ENCODE results near the gene FAM3D. TPM values are rescaled to one million over a fixed set of nuclear protein-coding genes. Genes with fewer than 3 reads are reported as not detected.
"Not testable (repeated sequence)": the region's sequence is repeated elsewhere in the genome, so short reads cannot be mapped to it uniquely, and the experiment has no call there.

The FAM3D gene, protein sequence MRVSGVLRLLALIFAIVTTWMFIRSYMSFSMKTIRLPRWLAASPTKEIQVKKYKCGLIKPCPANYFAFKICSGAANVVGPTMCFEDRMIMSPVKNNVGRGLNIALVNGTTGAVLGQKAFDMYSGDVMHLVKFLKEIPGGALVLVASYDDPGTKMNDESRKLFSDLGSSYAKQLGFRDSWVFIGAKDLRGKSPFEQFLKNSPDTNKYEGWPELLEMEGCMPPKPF
- total RNA-seq = not detected
- long read RNA-seq = 0 reads

DNA sequence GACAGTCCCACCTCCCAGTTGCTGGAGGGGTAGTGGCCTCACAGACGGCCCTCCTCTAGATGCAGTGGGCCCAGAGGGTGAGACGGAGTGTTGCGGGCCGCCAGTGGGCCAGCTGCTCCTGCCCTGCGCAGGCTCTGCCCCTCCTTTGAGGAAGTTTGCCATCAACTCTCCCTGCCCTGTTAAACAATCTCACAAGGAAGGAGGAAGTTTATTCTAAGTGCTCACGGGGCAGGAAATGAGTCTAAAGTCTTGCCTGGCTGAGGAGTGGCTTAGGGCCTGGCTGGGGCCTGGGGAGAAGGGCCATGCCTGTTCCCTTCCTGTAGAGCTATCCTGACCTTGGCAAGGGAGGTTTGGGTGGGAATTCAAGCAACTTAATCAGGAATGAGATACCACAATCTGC, at the start of gene FAM3D:
TSS of gene FAM3D (minus strand) at position 92 of the 400 bp plus-strand sequence. CDS start 11,211 bp downstream, outside the sequence.
- intact Hi-C loops (cut with micrococcal nuclease) = no loop called here

DNA sequence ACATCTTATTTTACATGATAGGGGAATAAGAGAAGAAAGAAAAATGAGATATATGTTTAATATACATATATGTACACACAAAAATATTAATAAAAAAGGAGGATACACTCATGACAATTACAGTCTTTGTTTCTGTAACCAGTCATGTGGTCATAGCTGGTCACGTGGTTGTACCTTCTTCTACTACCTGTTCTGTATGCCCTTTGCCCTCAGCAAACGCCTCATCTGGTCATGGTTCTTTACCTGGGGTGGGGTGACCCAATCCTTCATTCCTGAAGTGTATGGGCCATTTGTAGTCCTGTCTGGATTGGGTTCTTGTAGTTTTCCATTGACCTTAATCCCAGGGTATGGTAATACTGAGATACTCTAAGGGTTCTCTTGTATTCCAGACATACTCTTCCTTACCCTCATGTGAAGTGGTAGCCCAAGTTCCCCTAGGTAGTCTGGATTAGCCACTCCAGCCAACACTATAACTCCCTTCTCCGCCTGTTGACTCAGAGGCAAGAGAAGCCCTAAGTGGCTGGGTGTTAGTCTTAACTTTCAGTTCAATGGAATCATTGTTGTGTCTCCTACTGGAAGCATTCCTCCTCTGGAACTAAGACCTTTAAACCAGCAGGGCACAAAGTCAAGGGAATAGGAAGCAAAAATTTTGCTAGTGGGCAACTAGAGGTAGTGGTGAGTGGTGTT, 47.3 kb upstream of the FAM3D start:
- ATAC-seq (no peak), DNase-seq (no peak)
- intact Hi-C loops (cut with micrococcal nuclease) = no loop called here

More for the DNA sequence above, at the start of gene FAM3D:
- DNase-seq (no peak), ATAC-seq (peak; percentile 74)

DNA sequence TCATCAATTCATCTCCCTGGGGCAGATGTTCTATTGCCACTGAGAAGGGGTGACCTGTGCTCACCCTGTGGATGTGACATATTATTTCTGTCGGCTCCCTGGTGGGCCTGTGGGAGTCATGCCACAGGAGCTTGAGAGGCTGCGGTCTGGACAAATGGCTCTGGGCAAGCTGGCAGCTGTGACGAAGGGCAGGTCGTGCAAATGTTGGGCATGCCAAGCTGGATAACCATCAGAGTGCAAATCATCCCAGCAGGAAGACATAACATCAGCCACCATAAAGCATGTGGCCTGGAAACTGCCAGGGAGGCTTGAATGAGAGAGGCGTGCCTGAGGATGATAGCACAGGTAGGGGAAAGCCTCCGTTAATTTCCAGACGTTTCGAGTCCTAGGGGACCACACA, 45.3 kb upstream of the FAM3D start:
- intact Hi-C loops (cut with micrococcal nuclease) = no loop called here
- ATAC-seq = no peak
- no peak for DNase-seq

DNA sequence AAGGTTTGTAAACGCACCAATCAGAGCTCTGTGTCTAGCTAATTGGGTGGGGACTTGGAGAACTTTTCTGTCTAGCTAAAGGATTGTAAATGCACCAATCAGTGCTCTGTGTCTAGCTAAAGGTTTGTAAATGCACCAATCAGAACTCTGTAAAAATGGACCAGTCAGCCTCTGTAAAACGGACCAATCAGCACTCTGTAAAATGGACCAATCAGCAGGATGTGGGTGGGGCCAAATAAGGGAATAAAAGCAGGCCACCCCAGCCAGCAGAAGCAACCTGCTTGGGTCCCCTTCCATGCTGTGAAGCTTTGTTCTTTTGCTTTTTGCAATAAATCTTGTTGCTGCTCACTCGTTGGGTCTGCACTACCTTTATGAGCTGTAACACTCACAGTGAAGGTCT, 42.4 kb upstream of the FAM3D start:
- ATAC-seq; intact Hi-C loops (cut with micrococcal nuclease); DNase-seq: not testable (repeated sequence)

DNA sequence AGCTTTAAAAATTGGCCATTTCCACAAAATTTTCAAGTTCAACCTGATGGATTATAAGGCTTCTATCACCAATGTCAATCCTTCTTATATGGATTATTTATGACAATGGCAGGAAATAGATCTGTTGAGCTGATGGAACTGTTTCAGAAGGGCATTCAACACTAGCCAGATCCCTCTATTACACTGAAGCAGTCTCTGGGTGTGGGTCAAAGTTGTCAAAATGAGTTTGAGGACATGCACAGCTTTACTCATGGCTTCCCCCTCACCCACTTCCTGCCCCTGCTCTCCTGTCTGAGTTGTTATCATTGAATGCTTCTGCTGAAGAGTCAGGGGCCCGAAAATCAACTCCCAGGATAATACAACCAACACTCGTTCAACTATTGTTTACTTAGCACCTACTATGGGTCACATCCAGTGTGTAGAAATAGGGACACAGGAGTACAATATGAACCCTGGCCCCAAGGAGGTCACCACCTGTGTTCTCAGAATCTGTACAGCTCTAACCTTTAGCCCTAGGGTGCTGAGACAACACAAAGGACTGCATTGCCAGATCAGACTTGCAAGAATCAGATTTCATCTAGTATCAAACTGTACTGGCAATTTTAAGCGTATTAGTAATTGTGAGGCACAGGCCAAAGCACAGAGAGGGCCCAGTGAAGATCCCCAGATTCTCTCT, 41.7 kb upstream of the FAM3D start:
- ATAC-seq = no peak
- intact Hi-C loops (cut with micrococcal nuclease) = no loop called here

DNA sequence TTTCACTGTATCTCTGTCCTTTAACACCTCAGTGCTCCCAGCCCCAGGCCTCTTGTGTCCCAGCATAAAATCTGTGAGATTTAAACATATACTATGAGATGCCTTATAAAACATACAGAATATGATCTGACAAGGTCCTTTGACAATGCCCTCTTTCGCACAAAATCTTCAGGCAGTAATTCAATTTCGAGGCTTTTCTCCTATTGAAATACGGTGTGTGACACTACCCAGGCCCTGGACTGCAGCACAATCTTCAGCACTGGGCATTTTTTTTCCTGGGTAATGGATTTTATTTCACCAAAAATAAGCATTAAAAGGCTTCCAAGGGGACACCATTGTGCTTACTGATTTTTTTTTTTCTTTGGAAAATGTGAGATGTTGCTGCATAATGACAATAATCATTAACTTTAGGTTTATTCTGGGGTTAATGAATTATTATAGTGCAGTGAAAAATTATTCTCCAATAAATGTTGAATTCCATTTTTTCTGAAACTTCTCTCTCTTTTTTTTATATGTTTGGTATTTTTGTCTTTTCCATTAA, 40.9 kb upstream of the FAM3D start:
- DNase-seq (no peak), ATAC-seq (no peak)
- intact Hi-C loops (cut with micrococcal nuclease) = no loop called here

More for the DNA sequence above, 41.7 kb upstream of the FAM3D start:
- no peak for DNase-seq

DNA sequence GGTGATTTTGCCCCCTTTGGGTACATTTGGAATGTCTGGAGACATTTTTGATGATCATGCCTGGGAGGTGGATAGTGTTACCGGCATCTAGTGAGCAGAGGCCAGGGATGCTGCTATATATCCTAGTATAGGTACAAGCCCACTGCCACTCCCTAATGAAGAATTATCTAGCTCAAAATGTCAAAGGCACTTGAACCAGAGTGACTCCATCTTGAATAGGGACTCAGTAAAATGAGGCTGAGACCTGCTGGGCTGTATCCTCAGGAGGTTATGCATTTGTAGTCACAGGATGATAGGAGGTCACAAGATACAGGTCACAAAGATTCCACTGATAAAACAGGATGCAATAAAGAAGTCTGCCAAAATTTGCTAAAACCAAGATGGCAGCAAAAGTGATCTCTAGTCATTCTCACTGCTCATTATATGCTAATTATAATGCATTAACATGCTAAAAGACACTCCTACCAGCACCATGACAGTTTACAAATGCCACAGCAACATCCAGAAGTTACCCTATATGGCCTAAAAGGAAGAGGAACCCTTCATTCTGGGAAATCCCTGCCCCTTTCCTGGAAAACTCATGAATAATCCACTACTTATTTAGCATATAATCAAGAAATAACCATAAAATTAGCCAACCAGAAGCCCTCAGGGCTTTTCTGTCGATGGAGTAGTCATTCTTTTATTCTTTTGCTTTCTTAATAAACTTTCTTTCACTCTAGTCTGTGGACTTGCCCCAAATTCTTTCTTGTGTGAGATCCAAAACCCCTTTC, 40.0 kb upstream of the FAM3D start:
- intact Hi-C loops (cut with micrococcal nuclease) = no loop called here
- DNase-seq (no peak), ATAC-seq (no peak)

DNA sequence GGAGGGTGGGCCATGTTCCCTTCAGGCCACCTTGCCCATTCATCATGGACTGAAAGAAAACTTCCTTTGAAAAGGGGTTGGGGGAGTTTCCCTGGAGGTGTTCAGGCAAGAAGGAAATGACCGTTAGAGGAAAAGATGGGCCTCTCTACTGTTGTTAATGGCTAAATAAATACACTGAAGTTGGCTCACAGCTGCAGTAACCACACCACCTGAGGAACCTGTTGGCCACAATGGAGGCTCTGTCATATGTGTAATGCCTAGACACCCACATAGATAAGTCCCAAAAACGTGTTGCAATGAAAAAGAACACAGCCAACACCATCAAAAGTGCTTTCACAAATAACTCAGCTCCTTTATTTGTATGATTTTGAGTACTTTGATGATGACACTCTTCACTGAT, 38.2 kb upstream of the FAM3D start:
- ATAC-seq (no peak), DNase-seq (no peak)
- intact Hi-C loops (cut with micrococcal nuclease) = no loop called here

DNA sequence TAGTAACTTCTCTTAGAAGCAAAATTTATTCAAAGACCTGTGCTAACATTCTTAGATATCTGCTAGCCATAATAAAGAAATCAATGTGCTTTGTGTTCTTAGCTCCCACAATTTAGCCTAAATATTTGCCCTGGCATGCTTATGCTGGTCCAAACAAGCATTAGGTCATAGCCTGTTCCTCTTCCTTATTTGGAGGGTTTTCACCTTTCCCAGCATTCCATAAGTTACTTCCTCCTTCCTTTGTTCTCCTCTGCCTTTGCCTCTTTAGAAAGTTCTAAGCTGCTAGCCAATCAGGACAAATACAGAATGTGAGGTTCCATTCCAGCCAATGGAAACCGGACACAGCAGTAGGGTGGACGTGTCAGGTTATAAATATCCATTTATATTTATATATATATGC, 37.7 kb upstream of the FAM3D start:
- ATAC-seq; DNase-seq; intact Hi-C loops (cut with micrococcal nuclease): not testable (repeated sequence)

DNA sequence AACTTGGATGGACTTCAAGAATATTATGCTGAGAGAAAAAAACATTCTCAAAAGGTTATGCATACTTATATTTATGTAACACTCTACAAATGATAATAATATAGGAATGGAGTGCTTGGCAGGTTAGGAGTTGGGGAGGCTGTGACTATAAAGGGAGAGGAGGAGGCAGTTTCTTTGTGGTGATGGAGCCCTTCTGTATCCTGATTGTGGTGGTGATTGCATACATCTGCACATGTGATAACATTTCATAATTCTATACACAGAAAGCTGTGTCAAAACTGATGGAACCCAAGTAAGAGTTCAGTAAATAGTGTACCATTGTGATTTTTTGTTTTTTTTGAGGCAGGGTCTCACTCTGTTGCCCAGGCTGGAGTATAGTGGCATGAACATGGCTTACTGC, 31.7 kb upstream of the FAM3D start:
- ATAC-seq = no peak
- DNase-seq = no peak
- intact Hi-C loops (cut with micrococcal nuclease) = no loop called here

DNA sequence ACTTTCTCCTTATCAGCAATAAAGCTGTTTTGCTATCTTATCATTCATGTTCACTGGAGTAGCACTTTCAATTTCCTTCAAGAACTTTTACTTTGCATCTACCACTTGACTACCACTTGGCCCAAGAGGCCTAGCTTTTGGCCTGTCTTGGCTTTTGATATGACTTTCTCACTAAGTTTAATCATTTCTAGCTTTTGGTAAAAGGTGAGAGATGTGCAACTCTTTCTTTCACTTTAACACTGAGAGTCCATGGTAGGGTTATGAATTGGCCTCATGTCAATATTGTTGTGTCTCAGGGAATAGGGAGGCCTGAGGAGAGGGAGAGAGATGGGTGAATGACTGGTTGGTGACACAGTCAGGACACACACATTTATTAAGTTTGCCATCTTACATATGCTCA, 31.0 kb upstream of the FAM3D start:
- intact Hi-C loops (cut with micrococcal nuclease) = no loop called here
- no peak for ATAC-seq
- DNase-seq = no peak

DNA sequence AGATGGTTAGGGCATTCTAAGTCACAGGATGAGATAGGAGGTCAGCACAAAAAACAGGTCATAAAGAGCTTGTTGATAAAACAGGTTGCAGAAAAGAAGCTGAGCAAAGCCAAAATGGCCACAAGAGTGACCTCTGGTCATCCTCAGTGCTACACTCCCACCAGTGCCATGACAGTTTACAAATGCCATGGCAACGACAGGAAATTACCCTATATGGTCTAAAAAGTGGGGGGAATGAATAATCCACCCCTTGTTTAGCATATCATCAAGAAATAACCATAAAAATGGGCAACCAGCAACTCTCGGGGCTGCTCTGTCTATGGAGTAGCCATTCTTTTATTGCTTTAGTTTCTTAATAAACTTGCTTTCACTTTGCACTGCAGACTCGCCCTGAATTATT, 30.2 kb upstream of the FAM3D start:
- ATAC-seq; DNase-seq; intact Hi-C loops (cut with micrococcal nuclease): not testable (repeated sequence)

DNA sequence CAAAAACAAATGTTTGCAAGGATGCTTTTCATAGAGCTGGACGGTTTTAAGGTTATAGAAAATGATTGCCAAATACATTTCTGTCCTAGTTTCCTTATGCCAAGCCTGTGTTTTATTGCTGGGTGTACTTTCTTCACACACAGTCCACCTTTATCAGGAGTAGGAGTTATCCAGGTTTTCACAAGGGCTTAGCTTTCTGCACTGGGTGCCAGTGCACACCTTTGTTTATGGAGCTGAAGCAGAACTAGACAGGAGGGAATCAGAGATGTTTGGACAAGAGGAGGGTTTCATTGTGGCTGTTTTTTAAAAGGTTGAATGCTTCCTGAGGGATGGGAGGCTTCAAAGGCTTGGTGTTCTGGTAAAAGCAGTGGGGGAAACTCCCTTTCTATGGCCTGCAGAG, 29.5 kb upstream of the FAM3D start:
- DNase-seq (no peak), ATAC-seq (no peak)
- intact Hi-C loops (cut with micrococcal nuclease) = no loop called here

DNA sequence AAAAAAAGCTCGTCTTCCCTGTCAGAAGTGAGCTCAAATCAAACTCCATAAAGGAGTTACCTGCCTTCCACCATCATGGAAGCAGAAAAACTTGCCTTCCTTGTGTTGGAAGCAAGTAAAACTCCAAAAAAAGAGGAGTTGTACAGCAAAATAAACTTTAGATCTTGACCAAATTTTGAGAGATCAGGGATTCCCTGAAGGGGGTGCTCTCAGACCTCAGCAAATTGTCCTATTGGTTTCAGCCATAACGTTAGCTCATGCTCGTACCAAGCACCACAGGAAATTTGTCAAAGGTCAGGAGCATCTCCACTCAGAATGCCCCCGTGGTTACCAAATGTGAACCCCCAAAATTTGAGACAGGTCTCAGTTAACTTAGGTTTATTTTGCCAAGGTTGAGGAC, 28.7 kb upstream of the FAM3D start:
- DNase-seq; intact Hi-C loops (cut with micrococcal nuclease); ATAC-seq: not testable (repeated sequence)

DNA sequence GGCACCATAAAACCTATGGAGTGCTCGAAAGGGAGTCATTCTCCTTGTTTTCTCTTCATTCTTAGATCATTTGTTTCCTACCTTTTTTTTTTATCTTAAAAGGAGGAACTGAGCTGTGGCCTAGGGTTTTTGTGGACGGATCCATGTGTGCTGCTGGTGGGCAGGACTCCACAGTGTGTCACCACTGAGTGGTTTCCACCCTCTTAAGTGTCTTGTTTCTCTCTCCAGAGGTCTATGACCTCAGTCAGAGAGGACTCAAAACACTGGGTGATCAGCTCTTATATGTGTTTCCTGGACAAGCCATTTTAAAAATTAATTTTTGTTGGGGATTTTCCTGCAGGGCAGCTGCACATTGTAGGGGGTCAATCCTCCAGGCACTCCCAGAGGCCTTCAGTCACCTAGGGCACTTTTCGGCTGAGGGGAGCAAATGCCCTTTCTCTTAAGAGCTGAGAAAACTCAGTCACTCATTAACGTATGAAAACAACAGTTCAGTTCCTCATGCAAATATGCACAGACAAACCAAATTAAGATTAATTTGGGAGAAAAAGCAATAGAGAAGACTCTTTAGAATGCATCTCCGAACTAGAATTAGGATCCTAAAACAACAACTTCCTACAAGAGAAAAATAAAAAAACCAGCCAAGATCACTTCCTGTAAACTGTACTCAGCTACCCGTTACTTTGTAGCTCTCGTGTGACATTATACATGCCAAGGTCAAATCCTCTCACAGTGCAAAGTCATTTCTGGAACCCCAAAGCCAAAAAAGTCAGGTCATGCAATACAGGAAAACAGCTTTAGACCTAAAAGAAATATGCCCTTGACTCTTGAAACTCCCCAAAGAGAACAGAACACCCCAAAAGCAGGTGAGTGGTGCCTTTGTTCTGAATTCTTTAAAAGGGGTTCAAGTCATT, 27.6 kb upstream of the FAM3D start:
- DNase-seq (no peak), ATAC-seq (no peak)
- intact Hi-C loops (cut with micrococcal nuclease) = no loop called here

DNA sequence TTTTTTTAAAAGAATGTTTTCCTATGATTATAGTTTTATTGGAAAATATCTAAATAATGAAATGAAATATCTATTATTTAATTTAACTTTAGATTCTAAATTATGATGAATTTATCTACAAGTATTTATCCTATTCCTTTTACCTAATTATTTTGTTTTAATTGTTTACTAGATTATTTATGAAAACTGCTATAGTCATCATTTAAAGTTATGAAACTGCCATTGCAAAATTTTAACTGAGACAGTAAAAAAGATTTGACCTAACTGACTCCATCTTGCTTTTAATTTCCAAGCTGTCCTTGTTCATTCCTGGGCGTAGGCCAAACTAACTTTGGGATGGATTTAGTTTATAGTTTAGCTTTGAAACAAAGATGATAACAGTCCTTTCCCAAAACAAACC, 25.9 kb upstream of the FAM3D start:
- DNase-seq = no peak
- ATAC-seq = no peak
- intact Hi-C loops (cut with micrococcal nuclease) = no loop called here

DNA sequence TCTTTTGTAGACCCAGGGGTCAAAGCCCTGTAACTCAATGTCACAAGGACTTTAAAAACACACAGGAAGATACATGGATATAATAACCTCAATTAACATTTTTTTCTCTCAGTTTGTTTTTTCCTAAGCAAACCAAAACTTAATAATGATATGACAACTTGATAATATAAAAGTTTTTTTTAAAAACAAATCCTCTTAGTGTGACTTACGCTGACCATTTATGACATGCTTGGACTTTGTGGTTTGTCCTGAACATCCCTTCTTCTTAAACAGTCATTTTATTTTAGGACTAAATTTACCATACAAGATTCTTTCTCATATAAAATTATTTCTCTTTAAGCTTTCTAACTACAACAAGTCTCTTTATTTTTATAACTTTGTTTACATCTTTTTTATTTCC, 25.4 kb upstream of the FAM3D start:
- no peak for ATAC-seq
- intact Hi-C loops (cut with micrococcal nuclease) = no loop called here
- DNase-seq = no peak

DNA sequence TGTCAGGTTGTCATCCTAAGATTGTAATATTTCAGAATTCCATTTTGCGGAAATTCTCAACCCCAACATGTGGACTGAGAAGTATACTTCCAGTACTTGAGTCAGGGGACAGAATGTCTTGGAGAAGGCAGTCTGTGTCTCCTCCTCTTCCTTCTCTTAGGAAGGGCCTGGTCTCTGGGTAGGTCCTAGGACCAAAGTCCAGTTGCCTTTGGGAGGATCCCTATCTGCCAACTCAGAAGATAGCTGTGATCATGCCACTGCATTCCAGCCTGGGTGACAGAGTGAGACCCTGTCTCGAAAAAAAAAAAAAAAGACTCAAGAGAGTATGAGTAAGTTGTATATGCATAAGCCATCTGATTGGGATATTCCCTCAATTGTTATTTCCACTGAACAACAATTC, 23.9 kb upstream of the FAM3D start:
- DNase-seq = no peak
- ATAC-seq = no peak
- intact Hi-C loops (cut with micrococcal nuclease) = no loop called here

Data from left ventricle myocardium superior (tissue), 1 donor.